ENCODE data around the gene KLHL29. TPM values are rescaled to one million over a fixed set of nuclear protein-coding genes. Genes with fewer than 3 reads are reported as not detected.

KLHL29 gene
- total RNA-seq, 1 donor from 2014 or later: 5.5 TPM

DNA sequence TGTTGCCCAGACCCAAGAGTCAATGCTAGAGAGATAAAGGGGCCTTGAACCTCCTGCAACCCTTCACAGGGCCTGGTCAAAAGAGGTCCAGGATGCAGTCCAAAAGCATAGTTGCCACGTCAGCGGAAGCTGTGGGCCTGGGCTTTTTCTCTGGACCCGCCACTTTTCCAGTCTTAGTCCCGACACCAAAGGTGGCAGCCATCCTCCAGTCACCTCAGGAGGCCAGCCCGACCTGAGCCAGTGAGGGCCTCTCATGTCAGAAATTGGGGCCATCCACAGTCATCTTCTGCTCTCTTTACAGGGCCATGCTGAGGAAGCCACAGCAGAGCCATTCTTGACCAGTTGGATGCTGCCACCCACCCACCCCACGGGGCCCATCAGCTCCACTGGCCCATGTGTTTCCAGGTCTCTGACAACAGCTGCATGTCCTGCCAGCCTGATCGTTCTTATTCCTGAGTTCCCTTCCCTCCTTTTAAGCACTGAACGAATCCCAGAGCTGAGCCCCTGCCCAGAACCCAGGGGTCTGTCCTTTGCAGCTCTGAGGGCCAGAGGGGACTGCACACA, 34.1 kb upstream of the KLHL29 start:
- Histone ChIP-seq H3K9me3 (ENCODE audit: insufficient read depth, low read depth, low read length) (peaks cover 2% of the 10 kb centered on the region), H3K36me3 (ENCODE audit: insufficient read depth, low read length) (no peaks in the 10 kb centered on the region), H3K27ac (ENCODE audit: low read depth, low read length) (no peak overlapping the region), H2AFZ (ENCODE audit: low read depth, low read length) (peak overlapping the region; percentile 90), H3K4me3 (ENCODE audit: insufficient read depth, low read depth, low read length) (no peak overlapping the region), H4K20me1 (ENCODE audit: insufficient read depth, low read length) (no peaks in the 10 kb centered on the region), H3K79me2 (ENCODE audit: insufficient read depth, low read length) (no peaks in the 10 kb centered on the region), H3K4me1 (ENCODE audit: insufficient read depth, low read length) (no peaks in the 10 kb centered on the region), H3K27me3 (ENCODE audit: insufficient read depth, low read length) (peaks cover 6% of the 10 kb centered on the region), H3K4me2 (ENCODE audit: low read length) (peak overlapping the region; percentile 75), H3K9ac (ENCODE audit: low read length) (peak overlapping the region; percentile 0)
- no peak overlapping the region for H3K27ac Mint-ChIP-seq (ENCODE audit: unreplicated experiment)
- peaks cover 48% of the 10 kb centered on the region for H3K27me3 Mint-ChIP-seq (ENCODE audit: low read depth, unreplicated experiment)
- DNase-seq (ENCODE audit: low read depth) (no peak), FAIRE-seq (no peak)
- no peak overlapping the region for H3K4me3 Mint-ChIP-seq (ENCODE audit: unreplicated experiment)
- no peak for TF ChIP-seq EZH2 (IDR thresholded peaks at IDR 0.05; ENCODE audit: insufficient read depth, low read length)
- TF ChIP-seq, protein P1, sequence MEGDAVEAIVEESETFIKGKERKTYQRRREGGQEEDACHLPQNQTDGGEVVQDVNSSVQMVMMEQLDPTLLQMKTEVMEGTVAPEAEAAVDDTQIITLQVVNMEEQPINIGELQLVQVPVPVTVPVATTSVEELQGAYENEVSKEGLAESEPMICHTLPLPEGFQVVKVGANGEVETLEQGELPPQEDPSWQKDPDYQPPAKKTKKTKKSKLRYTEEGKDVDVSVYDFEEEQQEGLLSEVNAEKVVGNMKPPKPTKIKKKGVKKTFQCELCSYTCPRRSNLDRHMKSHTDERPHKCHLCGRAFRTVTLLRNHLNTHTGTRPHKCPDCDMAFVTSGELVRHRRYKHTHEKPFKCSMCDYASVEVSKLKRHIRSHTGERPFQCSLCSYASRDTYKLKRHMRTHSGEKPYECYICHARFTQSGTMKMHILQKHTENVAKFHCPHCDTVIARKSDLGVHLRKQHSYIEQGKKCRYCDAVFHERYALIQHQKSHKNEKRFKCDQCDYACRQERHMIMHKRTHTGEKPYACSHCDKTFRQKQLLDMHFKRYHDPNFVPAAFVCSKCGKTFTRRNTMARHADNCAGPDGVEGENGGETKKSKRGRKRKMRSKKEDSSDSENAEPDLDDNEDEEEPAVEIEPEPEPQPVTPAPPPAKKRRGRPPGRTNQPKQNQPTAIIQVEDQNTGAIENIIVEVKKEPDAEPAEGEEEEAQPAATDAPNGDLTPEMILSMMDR (IDR thresholded peaks at IDR 0.05; ENCODE audit: insufficient read depth, low read depth, low read length): no peak
- H3K4me1 Mint-ChIP-seq (ENCODE audit: low read depth, unreplicated experiment): no peaks in the 10 kb centered on the region
- H3K36me3 Mint-ChIP-seq (ENCODE audit: low read depth, unreplicated experiment): no peaks in the 10 kb centered on the region
- H3K9me3 Mint-ChIP-seq (ENCODE audit: unreplicated experiment): peaks cover 9% of the 10 kb centered on the region

DNA sequence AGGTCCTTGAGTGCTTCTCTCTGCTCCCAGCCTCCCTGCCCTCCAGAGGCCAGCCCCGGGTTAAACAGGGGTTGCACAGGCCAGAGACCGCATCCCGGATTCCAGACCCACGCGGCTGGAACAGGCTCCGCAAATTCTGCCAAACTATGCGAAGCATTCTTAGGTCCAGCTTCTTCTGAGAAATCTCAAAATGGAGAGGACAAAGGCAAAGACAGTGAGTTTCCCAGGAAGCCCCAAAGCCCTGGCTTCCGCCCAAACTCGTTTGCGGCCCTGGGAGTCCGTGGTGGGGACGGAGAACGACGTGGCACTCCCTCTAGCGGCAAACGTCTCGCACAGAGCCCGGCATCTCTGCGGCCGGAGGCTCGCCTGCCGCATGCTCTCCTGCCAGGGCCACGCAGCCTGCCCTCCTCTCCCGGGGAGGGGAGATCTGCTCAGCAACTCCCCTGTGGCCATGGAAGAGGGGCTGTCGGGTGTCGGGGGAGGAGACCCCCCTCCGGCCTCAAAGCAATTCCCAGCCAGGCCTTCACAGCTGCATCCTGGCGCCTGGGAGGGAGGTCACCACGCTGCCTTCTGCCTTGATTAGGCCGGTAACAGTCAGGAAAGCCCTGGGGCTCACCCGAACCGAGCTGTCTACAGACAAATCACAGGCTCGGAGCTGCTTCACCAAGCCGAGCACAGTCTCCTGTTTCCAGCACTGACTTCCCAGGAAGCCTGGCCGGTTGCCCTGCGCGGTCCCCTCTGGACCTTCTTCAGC, 33.4 kb upstream of the KLHL29 start:
- peak overlapping the region; percentile 90 for H2AFZ ChIP-seq (ENCODE audit: low read depth, low read length)
- Mint-ChIP-seq H3K27ac (ENCODE audit: unreplicated experiment) (no peak overlapping the region), H3K4me1 (ENCODE audit: low read depth, unreplicated experiment) (no peaks in the 10 kb centered on the region), H3K27me3 (ENCODE audit: low read depth, unreplicated experiment) (peaks cover 47% of the 10 kb centered on the region), H3K36me3 (ENCODE audit: low read depth, unreplicated experiment) (no peaks in the 10 kb centered on the region), H3K4me3 (ENCODE audit: unreplicated experiment) (no peak overlapping the region), H3K9me3 (ENCODE audit: unreplicated experiment) (peaks cover 7% of the 10 kb centered on the region)
- no peaks in the 10 kb centered on the region for H4K20me1 ChIP-seq (ENCODE audit: insufficient read depth, low read length)
- no peak overlapping the region for H3K27ac ChIP-seq (ENCODE audit: low read depth, low read length)
- peaks cover 6% of the 10 kb centered on the region for H3K27me3 ChIP-seq (ENCODE audit: insufficient read depth, low read length)
- peaks cover 2% of the 10 kb centered on the region for H3K9me3 ChIP-seq (ENCODE audit: insufficient read depth, low read depth, low read length)
- H3K4me3 ChIP-seq (ENCODE audit: insufficient read depth, low read depth, low read length): no peak overlapping the region
- no peak for FAIRE-seq
- no peaks in the 10 kb centered on the region for H3K36me3 ChIP-seq (ENCODE audit: insufficient read depth, low read length)
- peak overlapping the region; percentile 75 for H3K4me2 ChIP-seq (ENCODE audit: low read length)
- TF ChIP-seq, protein P1 (IDR thresholded peaks at IDR 0.05; ENCODE audit: insufficient read depth, low read depth, low read length): peak; percentile 61
- TF ChIP-seq EZH2 (IDR thresholded peaks at IDR 0.05; ENCODE audit: insufficient read depth, low read length): no peak
- no peaks in the 10 kb centered on the region for H3K79me2 ChIP-seq (ENCODE audit: insufficient read depth, low read length)
- peak; percentile 59 for DNase-seq (ENCODE audit: low read depth)
- H3K9ac ChIP-seq (ENCODE audit: low read length): peak overlapping the region; percentile 0
- no peaks in the 10 kb centered on the region for H3K4me1 ChIP-seq (ENCODE audit: insufficient read depth, low read length)

DNA sequence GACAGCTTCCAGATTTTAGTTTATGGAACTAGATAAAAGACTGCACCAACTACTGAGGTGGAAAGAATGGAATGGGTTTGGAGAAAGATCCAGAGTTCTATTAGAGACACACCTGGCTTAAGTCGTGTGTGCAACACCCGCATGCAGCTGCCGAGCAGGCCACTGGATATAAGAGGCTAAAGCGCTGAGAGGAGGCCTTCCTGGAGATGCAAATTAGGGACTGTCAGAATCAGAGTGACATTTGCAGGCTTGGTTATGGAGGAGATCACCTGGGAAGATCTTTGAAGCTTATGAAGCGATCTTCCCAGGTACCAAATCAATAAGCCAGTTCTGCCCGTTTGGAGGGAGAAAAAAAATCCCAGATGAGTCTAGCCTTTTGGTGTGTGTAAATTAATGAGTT, 30.4 kb upstream of the KLHL29 start:
- Histone ChIP-seq H3K79me2 (ENCODE audit: insufficient read depth, low read length) (no peaks in the 10 kb centered on the region), H2AFZ (ENCODE audit: low read depth, low read length) (no peak overlapping the region), H3K9me3 (ENCODE audit: insufficient read depth, low read depth, low read length) (no peaks in the 10 kb centered on the region), H4K20me1 (ENCODE audit: insufficient read depth, low read length) (no peaks in the 10 kb centered on the region), H3K4me3 (ENCODE audit: insufficient read depth, low read depth, low read length) (no peak overlapping the region), H3K9ac (ENCODE audit: low read length) (no peak overlapping the region), H3K27me3 (ENCODE audit: insufficient read depth, low read length) (peaks cover 6% of the 10 kb centered on the region), H3K27ac (ENCODE audit: low read depth, low read length) (no peak overlapping the region), H3K4me2 (ENCODE audit: low read length) (no peak overlapping the region), H3K4me1 (ENCODE audit: insufficient read depth, low read length) (no peaks in the 10 kb centered on the region), H3K36me3 (ENCODE audit: insufficient read depth, low read length) (no peaks in the 10 kb centered on the region)
- Mint-ChIP-seq H3K27me3 (ENCODE audit: low read depth, unreplicated experiment) (peaks cover 53% of the 10 kb centered on the region), H3K27ac (ENCODE audit: unreplicated experiment) (no peak overlapping the region), H3K4me1 (ENCODE audit: low read depth, unreplicated experiment) (no peaks in the 10 kb centered on the region), H3K4me3 (ENCODE audit: unreplicated experiment) (no peak overlapping the region), H3K36me3 (ENCODE audit: low read depth, unreplicated experiment) (no peaks in the 10 kb centered on the region), H3K9me3 (ENCODE audit: unreplicated experiment) (peaks cover 5% of the 10 kb centered on the region)
- FAIRE-seq: no peak
- TF ChIP-seq, protein P1 (IDR thresholded peaks at IDR 0.05; ENCODE audit: insufficient read depth, low read depth, low read length): no peak
- TF ChIP-seq EZH2 (IDR thresholded peaks at IDR 0.05; ENCODE audit: insufficient read depth, low read length): no peak
- DNase-seq (ENCODE audit: low read depth): no peak
